Measurements from ENCODE around the gene EXOC4. TPM values are rescaled to one million over a fixed set of nuclear protein-coding genes. Genes with fewer than 3 reads are reported as not detected.

Gene EXOC4
- total RNA-seq, 3 donors from 2014 or later: 63.9 to 90.2 (median 89.5) TPM

DNA sequence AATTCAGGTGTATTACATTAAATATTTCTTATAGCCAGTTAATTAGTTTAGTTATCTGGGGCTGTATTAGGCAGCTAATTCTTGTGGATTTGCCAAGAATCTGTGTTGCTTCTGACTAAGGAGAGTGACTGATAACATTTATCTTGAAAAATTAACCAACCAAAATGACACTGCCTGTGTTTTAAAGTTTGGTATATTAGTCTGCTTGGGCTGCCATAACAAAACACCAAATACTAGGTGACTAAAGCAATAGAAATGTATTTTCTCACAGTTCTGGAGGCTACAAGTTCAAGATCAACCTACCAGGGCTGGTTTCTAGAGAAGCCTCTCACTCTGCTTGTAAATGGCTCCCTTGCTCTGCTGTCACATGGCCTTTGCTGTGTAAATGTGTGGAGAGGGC lies 12.9 kb downstream of the EXOC4 start:
- intact Hi-C loops (cut with DNase I, micrococcal nuclease): no loop called here
- DNase-seq: no peak
- TF ChIP-seq, protein P1, sequence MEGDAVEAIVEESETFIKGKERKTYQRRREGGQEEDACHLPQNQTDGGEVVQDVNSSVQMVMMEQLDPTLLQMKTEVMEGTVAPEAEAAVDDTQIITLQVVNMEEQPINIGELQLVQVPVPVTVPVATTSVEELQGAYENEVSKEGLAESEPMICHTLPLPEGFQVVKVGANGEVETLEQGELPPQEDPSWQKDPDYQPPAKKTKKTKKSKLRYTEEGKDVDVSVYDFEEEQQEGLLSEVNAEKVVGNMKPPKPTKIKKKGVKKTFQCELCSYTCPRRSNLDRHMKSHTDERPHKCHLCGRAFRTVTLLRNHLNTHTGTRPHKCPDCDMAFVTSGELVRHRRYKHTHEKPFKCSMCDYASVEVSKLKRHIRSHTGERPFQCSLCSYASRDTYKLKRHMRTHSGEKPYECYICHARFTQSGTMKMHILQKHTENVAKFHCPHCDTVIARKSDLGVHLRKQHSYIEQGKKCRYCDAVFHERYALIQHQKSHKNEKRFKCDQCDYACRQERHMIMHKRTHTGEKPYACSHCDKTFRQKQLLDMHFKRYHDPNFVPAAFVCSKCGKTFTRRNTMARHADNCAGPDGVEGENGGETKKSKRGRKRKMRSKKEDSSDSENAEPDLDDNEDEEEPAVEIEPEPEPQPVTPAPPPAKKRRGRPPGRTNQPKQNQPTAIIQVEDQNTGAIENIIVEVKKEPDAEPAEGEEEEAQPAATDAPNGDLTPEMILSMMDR (IDR thresholded peaks at IDR 0.05): no peak
- no peaks in the 10 kb centered on the region for H3K36me3 ChIP-seq (ENCODE audit: low read depth)
- no peak for ATAC-seq
- no peak overlapping the region for H3K4me3 ChIP-seq
- H3K4me1 ChIP-seq (ENCODE audit: low read depth): no peaks in the 10 kb centered on the region
- H3K9me3 ChIP-seq: no peaks in the 10 kb centered on the region

DNA sequence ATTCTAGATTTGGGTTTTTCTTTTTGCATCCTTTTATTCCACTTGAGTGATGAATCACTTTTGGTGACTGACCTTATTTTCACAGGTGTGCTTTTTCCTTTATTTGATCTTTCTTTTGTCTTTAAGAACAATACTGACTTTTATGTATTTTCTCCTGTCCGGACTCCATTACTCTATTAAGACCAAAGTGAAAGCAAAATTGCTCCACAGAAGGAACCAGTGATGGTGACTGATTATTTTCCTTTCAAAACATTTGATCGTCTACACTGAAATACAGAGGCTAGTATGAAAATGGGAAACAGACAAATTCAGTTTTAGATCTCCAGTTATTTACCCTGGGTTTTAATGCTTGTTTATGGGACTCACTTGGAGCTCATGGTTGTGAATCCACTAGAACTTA lies 15.5 kb downstream of the EXOC4 start:
- H3K4me3 ChIP-seq: no peak overlapping the region
- H3K9me3 ChIP-seq: no peaks in the 10 kb centered on the region
- intact Hi-C loops (cut with DNase I, micrococcal nuclease): no loop called here
- DNase-seq: no peak
- H3K4me1 ChIP-seq (ENCODE audit: low read depth): no peaks in the 10 kb centered on the region
- ATAC-seq: no peak
- TF ChIP-seq, protein P1 (IDR thresholded peaks at IDR 0.05): no peak
- H3K36me3 ChIP-seq (ENCODE audit: low read depth): no peaks in the 10 kb centered on the region

DNA sequence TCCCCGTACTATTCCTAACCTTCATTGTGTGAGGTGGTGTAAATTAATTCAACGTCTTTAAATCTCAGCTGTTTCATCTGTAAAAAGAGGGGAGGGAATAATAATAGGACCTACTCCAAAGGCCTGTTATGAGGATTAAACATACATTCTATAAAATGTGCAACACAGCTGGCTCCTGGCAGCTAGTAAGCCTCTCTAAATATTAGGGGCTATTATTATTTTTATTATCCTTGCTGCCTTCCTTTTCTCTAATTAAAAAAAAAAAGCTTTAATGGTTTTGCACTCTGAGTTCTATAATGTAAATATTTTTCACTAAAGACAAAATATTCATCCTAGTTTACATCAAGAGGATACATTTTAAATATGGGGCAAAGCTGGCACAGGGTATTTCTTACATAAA lies 19.5 kb downstream of the EXOC4 start:
- intact Hi-C loops (cut with DNase I, micrococcal nuclease): no loop called here
- no peak for DNase-seq
- Histone ChIP-seq H3K9me3 (no peaks in the 10 kb centered on the region), H3K4me1 (ENCODE audit: low read depth) (no peaks in the 10 kb centered on the region), H3K36me3 (ENCODE audit: low read depth) (no peaks in the 10 kb centered on the region), H3K4me3 (no peak overlapping the region)
- no peak for ATAC-seq
- TF ChIP-seq, protein P1 (IDR thresholded peaks at IDR 0.05): no peak

DNA sequence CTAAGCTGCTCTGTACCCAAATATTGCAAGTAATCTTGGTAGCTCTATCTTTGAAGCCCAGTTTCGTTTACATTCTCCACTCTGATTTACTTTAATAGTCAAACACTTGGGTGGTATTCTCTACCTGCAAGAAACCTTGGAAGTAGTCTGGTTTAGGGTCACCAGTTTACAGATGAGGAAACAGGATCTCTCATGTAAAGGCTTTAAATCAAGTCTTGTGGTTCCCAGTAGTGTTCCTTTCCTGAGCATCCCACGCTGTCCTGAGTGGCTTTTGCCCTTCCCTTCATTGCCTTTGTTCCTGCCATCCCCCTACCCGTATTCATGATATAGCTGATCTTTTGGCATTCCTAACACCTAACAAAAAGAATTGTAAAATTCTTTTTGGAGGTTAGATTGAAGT lies 20.3 kb downstream of the EXOC4 start:
- H3K36me3 ChIP-seq (ENCODE audit: low read depth): no peaks in the 10 kb centered on the region
- H3K4me1 ChIP-seq (ENCODE audit: low read depth): no peaks in the 10 kb centered on the region
- H3K9me3 ChIP-seq: no peaks in the 10 kb centered on the region
- TF ChIP-seq, protein P1 (IDR thresholded peaks at IDR 0.05): no peak
- no peak for DNase-seq
- no peak overlapping the region for H3K4me3 ChIP-seq
- intact Hi-C loops (cut with DNase I, micrococcal nuclease): no loop called here
- ATAC-seq: no peak

DNA sequence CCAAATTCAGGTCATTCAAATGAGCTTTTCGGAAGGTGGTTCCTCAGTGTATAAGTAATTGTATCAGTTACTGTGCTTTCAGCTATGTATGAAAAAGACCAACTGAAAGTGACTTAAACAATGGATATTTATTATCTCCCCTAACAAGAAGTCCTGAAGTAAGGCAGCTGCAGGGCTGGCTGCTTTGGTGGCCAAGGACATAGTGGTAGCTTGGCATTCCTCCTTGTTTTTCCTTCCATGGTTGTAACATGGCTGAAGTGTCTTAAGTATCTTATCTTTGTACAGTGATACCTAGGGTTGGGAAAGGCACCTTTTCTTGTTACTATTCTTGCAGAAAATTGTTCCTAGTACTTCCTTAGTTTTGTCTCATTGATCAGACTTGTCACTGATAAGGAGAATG lies 21.4 kb downstream of the EXOC4 start:
- ATAC-seq: no peak

More for the DNA sequence above, 21.4 kb downstream of the EXOC4 start:
- Histone ChIP-seq H3K36me3 (ENCODE audit: low read depth) (no peaks in the 10 kb centered on the region), H3K4me1 (ENCODE audit: low read depth) (no peaks in the 10 kb centered on the region), H3K4me3 (no peak overlapping the region), H3K9me3 (no peaks in the 10 kb centered on the region)
- intact Hi-C loops (cut with DNase I, micrococcal nuclease): no loop called here
- TF ChIP-seq, protein P1 (IDR thresholded peaks at IDR 0.05): no peak
- DNase-seq: no peak

Measured in mucosa of descending colon (tissue), 3 donors.